GM20000 (cell line): ENCODE results near the gene MED10.

Experiments used
- DNase-seq: peaks from one replicate; pipeline ENCODE4 v3.0.0; 2012; ENCODE audit warnings: low spot score
- TF ChIP-seq, protein P1 (sequence below): IDR thresholded peaks from 2 replicates; pipeline ENCODE4 v1.5.1; 2012; ENCODE audit warnings: mild to moderate bottlenecking, control low read depth; ENCODE audit errors: extremely low read depth, missing control alignments

Gene MED10

DNA sequence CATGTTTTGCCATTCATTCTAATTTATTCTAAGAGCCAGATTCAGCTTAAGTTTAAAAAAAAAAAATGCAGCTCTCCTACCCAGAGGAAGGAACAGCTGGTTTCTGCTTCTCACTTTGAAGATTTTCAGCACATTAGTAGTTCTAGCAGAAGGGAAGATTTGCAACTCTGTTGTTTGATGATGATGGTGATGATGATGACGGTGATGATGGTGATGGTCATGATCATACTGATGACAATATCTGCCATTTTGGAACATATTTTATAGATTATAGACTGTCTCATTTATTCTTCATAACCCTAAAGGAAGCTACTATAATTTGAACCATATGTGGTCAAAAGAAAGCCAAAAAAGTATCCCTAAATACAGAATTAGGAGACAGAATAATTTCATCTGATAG is 7.9 kb upstream of the MED10 start:
- DNase-seq: no peak
- TF ChIP-seq, protein P1, sequence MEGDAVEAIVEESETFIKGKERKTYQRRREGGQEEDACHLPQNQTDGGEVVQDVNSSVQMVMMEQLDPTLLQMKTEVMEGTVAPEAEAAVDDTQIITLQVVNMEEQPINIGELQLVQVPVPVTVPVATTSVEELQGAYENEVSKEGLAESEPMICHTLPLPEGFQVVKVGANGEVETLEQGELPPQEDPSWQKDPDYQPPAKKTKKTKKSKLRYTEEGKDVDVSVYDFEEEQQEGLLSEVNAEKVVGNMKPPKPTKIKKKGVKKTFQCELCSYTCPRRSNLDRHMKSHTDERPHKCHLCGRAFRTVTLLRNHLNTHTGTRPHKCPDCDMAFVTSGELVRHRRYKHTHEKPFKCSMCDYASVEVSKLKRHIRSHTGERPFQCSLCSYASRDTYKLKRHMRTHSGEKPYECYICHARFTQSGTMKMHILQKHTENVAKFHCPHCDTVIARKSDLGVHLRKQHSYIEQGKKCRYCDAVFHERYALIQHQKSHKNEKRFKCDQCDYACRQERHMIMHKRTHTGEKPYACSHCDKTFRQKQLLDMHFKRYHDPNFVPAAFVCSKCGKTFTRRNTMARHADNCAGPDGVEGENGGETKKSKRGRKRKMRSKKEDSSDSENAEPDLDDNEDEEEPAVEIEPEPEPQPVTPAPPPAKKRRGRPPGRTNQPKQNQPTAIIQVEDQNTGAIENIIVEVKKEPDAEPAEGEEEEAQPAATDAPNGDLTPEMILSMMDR: no peak

DNA sequence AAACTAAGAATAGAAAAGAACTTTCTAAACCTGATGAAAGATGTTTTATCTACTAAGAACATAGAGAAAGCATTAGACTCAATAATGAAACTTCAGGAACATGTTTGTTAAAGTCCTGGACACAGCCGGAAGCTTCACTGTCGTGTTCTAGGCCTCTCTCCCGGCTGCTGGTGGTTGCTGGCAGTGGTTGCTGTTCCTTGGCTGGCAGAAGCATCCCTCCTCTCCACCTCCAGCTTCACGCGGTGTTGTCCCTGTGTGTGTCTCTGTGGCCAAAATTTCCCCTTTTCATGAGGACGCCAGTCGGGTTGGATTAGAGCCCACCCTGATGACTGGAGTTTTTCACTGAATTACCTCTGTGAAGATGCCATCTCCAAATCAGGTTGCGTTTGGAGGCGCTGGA is 6.5 kb upstream of the MED10 start:
- no peak for DNase-seq
- TF ChIP-seq, protein P1: no peak

DNA sequence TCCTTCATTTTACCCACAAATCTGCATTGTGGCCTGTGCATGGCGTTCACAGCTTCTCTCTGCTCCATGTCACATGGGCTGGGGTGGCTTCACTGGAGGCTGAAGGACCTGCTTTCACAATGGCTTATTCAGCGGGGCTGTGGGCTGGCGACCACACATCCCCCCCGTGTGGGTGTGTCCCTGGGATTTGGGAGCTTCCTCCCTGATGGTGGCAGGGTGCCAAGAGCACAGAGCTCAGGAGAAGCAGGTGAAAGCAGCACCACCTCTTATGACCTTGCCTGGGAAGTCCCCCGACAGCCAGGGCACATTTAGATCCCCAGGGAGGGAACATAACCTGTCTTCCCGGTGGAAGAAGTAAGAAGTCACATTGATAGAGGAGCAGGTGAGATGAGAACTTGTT is 5.0 kb upstream of the MED10 start:
- DNase-seq: no peak
- TF ChIP-seq, protein P1: no peak

- no peak for DNase-seq
- TF ChIP-seq, protein P1: no peak
Observed at GRCh38 chr5:6379246-6379645, 899 bp upstream of the MED10 start.

- TF ChIP-seq, protein P1: no peak
- no peak for DNase-seq
Observed at GRCh38 chr5:6378766-6379103, 388 bp upstream of the MED10 start.

GRCh38 chr5:6377582-6377904 is 804 bp downstream of the MED10 start:
- TF ChIP-seq, protein P1: no peak
- no peak for DNase-seq

DNA sequence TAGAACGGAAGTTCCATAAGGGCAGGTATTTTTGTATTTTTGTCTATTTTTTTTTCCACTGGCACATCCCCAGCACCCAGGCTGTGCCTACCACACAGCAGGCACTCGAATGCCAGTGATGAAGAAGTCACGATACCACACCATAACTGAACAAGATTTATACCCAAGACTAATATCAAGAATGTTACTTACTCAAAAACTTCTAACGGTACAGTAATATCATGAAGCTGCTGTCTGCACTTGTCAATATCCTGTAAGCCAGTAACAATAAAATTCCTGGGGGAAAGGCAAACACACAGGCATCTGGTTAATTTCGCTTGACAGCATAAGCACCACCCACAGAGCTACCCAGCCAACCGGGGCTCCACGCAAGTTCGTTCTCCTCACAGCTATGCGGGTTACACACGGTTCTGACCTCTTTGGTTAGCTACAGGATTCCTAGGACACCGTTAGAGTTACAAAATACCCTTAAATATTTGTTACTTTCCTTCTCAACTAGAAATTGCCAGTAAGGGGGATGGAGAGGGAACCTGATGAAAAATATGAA is 1.3 kb downstream of the MED10 start:
- TF ChIP-seq, protein P1: no peak
- no peak for DNase-seq
